ENCODE measurements around the gene GGT6.

Gene GGT6

GRCh38 chr17:4550534-4551039, 9.8 kb downstream of the GGT6 start:
- DNase-seq = no peak

GRCh38 chr17:4549781-4550533, 10.4 kb downstream of the GGT6 start:
- DNase-seq = no peak

- no peak for DNase-seq
Observed at GRCh38 chr17:4548721-4549531, 11.5 kb downstream of the GGT6 start.

GRCh38 chr17:4548061-4548461, 12.3 kb downstream of the GGT6 start:
- DNase-seq = no peak

- no peak for DNase-seq
Observed at GRCh38 chr17:4547118-4547906, 13.1 kb downstream of the GGT6 start.

- no peak for DNase-seq
Observed at GRCh38 chr17:4545217-4545951, 15.0 kb downstream of the GGT6 start.

- DNase-seq = no peak
Observed at GRCh38 chr17:4544951-4545216, 15.5 kb downstream of the GGT6 start.

- no peak for DNase-seq
Observed at GRCh38 chr17:4544135-4544950, 16.0 kb downstream of the GGT6 start.

- DNase-seq = no peak
Observed at GRCh38 chr17:4543557-4544026, 16.8 kb downstream of the GGT6 start.

GRCh38 chr17:4542726-4543191, 17.6 kb downstream of the GGT6 start:
- no peak for DNase-seq

GRCh38 chr17:4542003-4542725, 18.2 kb downstream of the GGT6 start:
- DNase-seq = no peak

GRCh38 chr17:4541328-4542002, 18.9 kb downstream of the GGT6 start:
- no peak for DNase-seq

GRCh38 chr17:4540687-4541327, 19.6 kb downstream of the GGT6 start:
- DNase-seq = no peak

GRCh38 chr17:4540224-4540651, 20.1 kb downstream of the GGT6 start:
- DNase-seq = no peak

- DNase-seq = no peak
Observed at GRCh38 chr17:4539576-4540223, 20.7 kb downstream of the GGT6 start.

- no peak for DNase-seq
Observed at GRCh38 chr17:4539025-4539424, 21.4 kb downstream of the GGT6 start.

GRCh38 chr17:4538236-4539002, 22.0 kb downstream of the GGT6 start:
- no peak for DNase-seq

Measured in DMS 273 treated with DMSO at 0.1 percent for 48 hours (cell line).